K562 (cell line): ENCODE results near the gene PIK3CD. TPM values are rescaled to one million over a fixed set of nuclear protein-coding genes. Genes with fewer than 3 reads are reported as not detected.

ENCODE experiments used
- ATAC-seq: fragments of 200-7000 bp; cut with Tn5 transposase; 3 replicates; pipeline ENCODE4 v1.9.1; 2020; ENCODE audit warnings: moderate library complexity
- BruUV-seq: library from RNA; stranded (reverse); fragments of 400-500 nt; replicated peaks from 2 replicates; lab custom pipeline; 2021; lab: Mats Ljungman, UMichigan
- CTCF ChIA-PET: fragments of 300-600 bp; formaldehyde crosslinking; extraction: SDS; loops from one replicate; lab custom pipeline; 2021; ENCODE audit warnings: low intra/inter-chr PET ratio; lab: Yijun Ruan, JAX
- POLR2A ChIA-PET: fragments of 300-600, 350-650 bp; sonication (Branson Sonifier 250); formaldehyde crosslinking; extraction: SDS; loops from one replicate; lab custom pipeline; 2021; ENCODE audit warnings: antibody characterized with exemption, inconsistent platforms; lab: Yijun Ruan, JAX
- DNase-seq, 4 experiments: peaks; one replicate each; pipeline versions ENCODE4 v3.0.0 to v3.0.0-alpha.2; 2011 to 2018; ENCODE audit warnings: low spot score in 3 of 4, mixed read lengths in 3 of 4; ENCODE audit errors: extremely low read depth in 1 of 4
- FAIRE-seq: peaks from 2 replicates; lab custom pipeline; 2011; peaks lifted over from hg19 to GRCh38; lab: Jason Lieb, UNC
- H2AFZ ChIP-seq: 2 replicates; pipeline ENCODE4 v1.6.0; 2011; ENCODE audit warnings: low read depth, low read length, control low read depth, inconsistent platforms
- H3K27ac ChIP-seq: fragments of 200-600 bp; 3 replicates; pipeline ENCODE4 v1.8.0; 2011; ENCODE audit warnings: low read depth, mild to moderate bottlenecking, control low read depth, inconsistent platforms, low read length, moderate library complexity, mixed read lengths; ENCODE audit errors: extremely low read depth
- H3K27me3 ChIP-seq, 2 experiments: fragments of 300-600 bp in 1 of 2; 2 replicates in 1 of 2; 3 replicates in 1 of 2; pipeline versions ENCODE4 v1.6.0 to v1.8.0; 2011; ENCODE audit warnings: inconsistent platforms in 2 of 2, low read length in 2 of 2, mild to moderate bottlenecking in 1 of 2, mixed read lengths in 1 of 2, moderate library complexity in 1 of 2; ENCODE audit not compliant: control insufficient read depth in 2 of 2, insufficient read depth in 2 of 2
- H3K36me3 ChIP-seq: fragments of 300-600 bp; 3 replicates; pipeline ENCODE4 v1.8.0; 2011; ENCODE audit warnings: mild to moderate bottlenecking, low read length, inconsistent platforms; ENCODE audit not compliant: control insufficient read depth, insufficient read depth
- H3K4me1 ChIP-seq, 2 experiments: fragments of 200-600 bp in 1 of 2; replicated peaks in 1 of 2; 2 replicates in 1 of 2; 3 replicates in 1 of 2; pipeline versions ENCODE4 v1.5.1 to v1.8.0; 2011; ENCODE audit warnings: inconsistent platforms in 2 of 2, low read length in 2 of 2, mild to moderate bottlenecking in 1 of 2, mixed read lengths in 1 of 2, moderate library complexity in 1 of 2; ENCODE audit not compliant: control insufficient read depth in 2 of 2, insufficient read depth in 2 of 2
- H3K4me2 ChIP-seq: 2 replicates; pipeline ENCODE4 v1.6.1; 2011; ENCODE audit warnings: low read length, control low read depth, inconsistent platforms, mixed read lengths; ENCODE audit not compliant: insufficient read depth
- H3K4me3 ChIP-seq: fragments of 200-600 bp; sonication (generic), shearing (Covaris generic); 2 replicates; pipeline ENCODE4 v1.5.1; 2016; ENCODE audit warnings: control low read depth, inconsistent platforms
- H3K79me2 ChIP-seq: fragments of 200-600 bp; 3 replicates; pipeline ENCODE4 v1.8.0; 2011; ENCODE audit warnings: low read length, inconsistent platforms; ENCODE audit not compliant: control insufficient read depth, insufficient read depth
- H3K9ac ChIP-seq, 2 experiments: 2 replicates each; pipeline versions ENCODE4 v1.6.0 to v1.6.1; 2011; ENCODE audit warnings: low read depth in 2 of 2, low read length in 2 of 2, control low read depth in 1 of 2, inconsistent platforms in 1 of 2, mild to moderate bottlenecking in 1 of 2, mixed read lengths in 1 of 2; ENCODE audit not compliant: insufficient read depth in 1 of 2
- H3K9me1 ChIP-seq: one replicate; pipeline ENCODE4 v1.6.0; 2011; ENCODE audit warnings: inconsistent platforms, mild to moderate bottlenecking, low read length, moderate library complexity; ENCODE audit not compliant: control insufficient read depth, insufficient read depth
- H3K9me3 ChIP-seq: replicated peaks from 2 replicates; pipeline ENCODE4 v1.5.1; 2011; ENCODE audit warnings: low read depth, low read length, inconsistent platforms; ENCODE audit not compliant: control insufficient read depth, insufficient read depth
- H4K20me1 ChIP-seq: replicated peaks from 2 replicates; pipeline ENCODE4 v1.6.1; 2011; ENCODE audit warnings: low read length, inconsistent platforms, mixed read lengths; ENCODE audit not compliant: control insufficient read depth, insufficient read depth
- NFIX ChIP-seq: fragments of 250-450 bp; sonication (Bioruptor Pico); IDR thresholded peaks from 2 replicates; pipeline ENCODE4 v1.4.0; 2020; ENCODE audit warnings: low read depth, mild to moderate bottlenecking, moderate library complexity
- PTTG1 ChIP-seq: fragments of 450-650 bp; IDR thresholded peaks from 2 replicates; pipeline ENCODE4 v1.6.1; 2016; ENCODE audit warnings: low read depth, mild to moderate bottlenecking, missing genetic modification characterization, missing compliant biosample characterization
- ZNF121 ChIP-seq: sonication (generic); formaldehyde crosslinking; conservative IDR thresholded peaks from 2 replicates; pipeline ENCODE4 v1.8.0; 2022; ENCODE audit warnings: missing genetic modification reagents
- ZNF384 ChIP-seq: IDR thresholded peaks from 2 replicates; pipeline ENCODE4 v1.6.1; 2012; ENCODE audit warnings: low read depth, low read length, improper control_type of control experiment
- ZNF696 ChIP-seq: fragments of 250-450 bp; sonication (Bioruptor Pico); conservative IDR thresholded peaks from 2 replicates; pipeline ENCODE4 v1.4.0; 2020; ENCODE audit warnings: mild to moderate bottlenecking, moderate library complexity
- ZNF699 ChIP-seq: fragments of 250-450 bp; sonication (Bioruptor Pico); IDR thresholded peaks from 2 replicates; pipeline ENCODE4 v1.8.0; 2021; ENCODE audit warnings: mild to moderate bottlenecking, moderate library complexity; ENCODE audit not compliant: insufficient replicate concordance
- WGBS: fragments of 100-300 bp; shearing (Covaris generic); methylation state at CpG from one replicate; pipeline ENCODE4 v1.1.6; 2016; ENCODE audit warnings: low coverage, mixed read lengths; ENCODE audit not compliant: insufficient coverage; ENCODE audit errors: missing lambda C conversion rate; 5-methylcytosine and 5-hydroxymethylcytosine counted together
- in situ Hi-C: fragments of 300-500 bp; cut with MboI; formaldehyde crosslinking; loops from 4 replicates; pipeline ENCODE4 v1.15.0; 2018; ENCODE audit warnings: inconsistent platforms, mixed read lengths
- intact Hi-C: fragments of 100-400 bp; cut with micrococcal nuclease; formaldehyde crosslinking; loops from 2 replicates; pipeline ENCODE4 v1.14.2; 2022
- polyA plus RNA-seq, 8 experiments: library from polyadenylated mRNA; depleted of rRNA in 4 of 8; stranded (reverse) in 5 of 8; unstranded in 3 of 8; fragments of >200 nt; fragmentation: Nextera tagmentation in 2 of 8; fragmentation: Illumina TruSeq in 1 of 8; extraction: Ambion mirVana in 2 of 8; extraction: Trizol in 1 of 8; gene quantifications; 2 replicates each; pipeline versions ENCODE4 v1.2.1 to v1.2.3, GENCODE V29; 2011 to 2014; ENCODE audit warnings: inconsistent platforms in 1 of 8, missing spikeins in 1 of 8
- total RNA-seq, 7 experiments: library from RNA; depleted of rRNA in 6 of 7; stranded (reverse); fragments of >200 nt in 6 of 7; fragmentation: Illumina TruSeq in 2 of 7; extraction: Trizol in 2 of 7; gene quantifications; 2 replicates each; pipeline versions ENCODE4 v1.2.1 to v1.2.3, GENCODE V29; 2011 to 2021; ENCODE audit warnings: low replicate concordance in 1 of 7
- TF ChIP-seq, protein P1 (sequence below): fragments of 250-450 bp; sonication (Bioruptor Pico); IDR thresholded peaks from 2 replicates; pipeline ENCODE4 v1.5.0; 2021
- TF ChIP-seq, protein P2 (sequence below): fragments of 250-450 bp; sonication (Bioruptor Pico); IDR thresholded peaks from 2 replicates; pipeline ENCODE4 v1.8.0; 2022; ENCODE audit warnings: moderate library complexity, mild to moderate bottlenecking, inconsistent platforms
- TF ChIP-seq, protein P3 (sequence below): fragments of 200-800 bp; sonication (Bioruptor generic); IDR thresholded peaks from 2 replicates; pipeline ENCODE4 v1.6.1; 2017; ENCODE audit warnings: missing genetic modification characterization, missing compliant biosample characterization

PIK3CD gene
- total and polyA plus RNA-seq, 9 of the 15 experiments (the other 6 are each of a cell fraction or from before 2014, with no cell fraction given) = 1.8 to 20.8 (median 7.2) TPM

DNA sequence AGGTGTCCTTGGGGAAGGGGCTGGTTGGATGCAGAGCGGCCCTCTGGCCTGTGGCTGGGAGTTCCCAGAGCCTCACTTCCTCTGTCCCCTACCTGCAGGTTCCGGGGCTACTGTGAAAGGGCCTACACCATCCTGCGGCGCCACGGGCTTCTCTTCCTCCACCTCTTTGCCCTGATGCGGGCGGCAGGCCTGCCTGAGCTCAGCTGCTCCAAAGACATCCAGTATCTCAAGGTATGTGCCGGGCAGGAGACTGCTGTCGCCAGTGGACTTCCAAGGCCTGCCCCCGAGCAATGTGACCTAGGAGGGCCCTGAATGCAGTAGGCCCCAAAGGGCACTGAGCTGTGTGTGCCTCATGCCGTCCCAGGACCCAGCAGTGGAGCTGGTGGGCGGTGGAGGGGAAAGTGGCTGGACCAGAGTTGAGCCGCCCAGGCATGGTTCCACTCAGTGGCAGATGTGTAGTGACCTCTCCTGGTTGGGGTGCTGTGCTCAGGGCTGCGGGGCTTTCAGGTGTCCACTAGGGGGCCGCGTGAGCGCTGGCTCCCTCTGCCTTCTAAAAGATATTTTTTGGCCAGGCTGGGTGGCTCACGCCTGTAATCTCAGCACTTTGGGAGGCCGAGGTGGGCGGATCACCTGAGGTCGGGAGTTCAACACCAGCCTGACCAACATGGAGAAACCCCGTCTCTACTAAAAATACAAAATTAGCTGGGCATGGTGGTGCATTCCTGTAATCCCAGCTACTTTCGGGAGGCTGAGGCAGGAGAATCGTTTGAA lies 73.4 kb downstream of the PIK3CD start (continued):
- TF ChIP-seq, protein P1, sequence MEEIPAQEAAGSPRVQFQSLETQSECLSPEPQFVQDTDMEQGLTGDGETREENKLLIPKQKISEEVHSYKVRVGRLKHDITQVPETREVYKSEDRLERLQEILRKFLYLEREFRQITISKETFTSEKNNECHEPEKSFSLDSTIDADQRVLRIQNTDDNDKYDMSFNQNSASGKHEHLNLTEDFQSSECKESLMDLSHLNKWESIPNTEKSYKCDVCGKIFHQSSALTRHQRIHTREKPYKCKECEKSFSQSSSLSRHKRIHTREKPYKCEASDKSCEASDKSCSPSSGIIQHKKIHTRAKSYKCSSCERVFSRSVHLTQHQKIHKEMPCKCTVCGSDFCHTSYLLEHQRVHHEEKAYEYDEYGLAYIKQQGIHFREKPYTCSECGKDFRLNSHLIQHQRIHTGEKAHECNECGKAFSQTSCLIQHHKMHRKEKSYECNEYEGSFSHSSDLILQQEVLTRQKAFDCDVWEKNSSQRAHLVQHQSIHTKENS (CRISPR knock-in tag) = no peak
- TF ChIP-seq ZNF384 = peak; percentile 65; the same call in 1 of the 2 replicates

DNA sequence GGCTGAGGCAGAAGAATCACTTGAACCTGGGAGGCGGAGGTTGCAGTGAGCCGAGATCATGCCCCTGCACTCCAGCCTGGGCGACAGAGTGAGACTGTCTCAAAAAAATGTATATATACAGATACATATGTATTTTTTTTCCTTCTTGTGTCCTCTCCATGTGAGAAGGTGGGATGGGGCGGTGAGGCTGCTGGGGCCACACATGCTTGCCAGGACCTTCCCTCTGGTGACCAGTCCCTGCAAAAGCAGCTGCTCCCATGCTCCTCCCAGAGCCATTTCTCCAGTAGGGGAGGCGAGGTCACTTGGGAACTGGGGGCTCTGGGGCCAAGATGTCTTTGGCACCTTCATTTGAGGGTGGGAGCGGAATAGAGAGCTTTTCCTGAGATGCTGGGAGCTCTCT lies 74.9 kb downstream of the PIK3CD start:
- H3K4me3 ChIP-seq = no peak overlapping the region
- ChIA-PET POLR2A (interaction anchor here (0.6 to 1.1 kb wide), 4 partner anchors 8 to 139 kb away, joined by 3 to 4 read pairs (median 3); no protein-coding TSS in a partner anchor), CTCF (interaction anchor here (0.5 to 3.6 kb wide), 2 partner anchors 99 to 1065 kb away, joined by 3 to 66 read pairs; no protein-coding TSS in a partner anchor)
- intact Hi-C loops = no loop called here
- FAIRE-seq (no peak), DNase-seq (no peak), ATAC-seq (no peak)
- H3K4me2 ChIP-seq = no peak overlapping the region
- H3K4me1 ChIP-seq = peaks cover 3 to 35% of the 10 kb centered on the region in 2 experiments; a peak in 2 of 5 replicates
- no peaks in the 10 kb centered on the region for H3K27me3 ChIP-seq
- no TSS peak for BruUV-seq
- H3K9me3 ChIP-seq = no peaks in the 10 kb centered on the region
- H3K9me1 ChIP-seq = peaks cover 3% of the 10 kb centered on the region
- in situ Hi-C loops = no loop called here
- H3K9ac ChIP-seq = peak overlapping the region in 1 of 2 experiments; percentile 71; a peak in 1 of 4 replicates
- no peak overlapping the region for H3K27ac ChIP-seq
- H2AFZ ChIP-seq = no peak overlapping the region
- no peaks in the 10 kb centered on the region for H3K79me2 ChIP-seq
- no peaks in the 10 kb centered on the region for H4K20me1 ChIP-seq
- 81% methylated on average over 6 of the region's 6 CpGs for WGBS
- H3K36me3 ChIP-seq = peaks cover 73% of the 10 kb centered on the region; the same call in 2 of the 3 replicates
- no peak for TF ChIP-seq ZNF121 (CRISPR knock-in tag)
- TF ChIP-seq, protein P2, sequence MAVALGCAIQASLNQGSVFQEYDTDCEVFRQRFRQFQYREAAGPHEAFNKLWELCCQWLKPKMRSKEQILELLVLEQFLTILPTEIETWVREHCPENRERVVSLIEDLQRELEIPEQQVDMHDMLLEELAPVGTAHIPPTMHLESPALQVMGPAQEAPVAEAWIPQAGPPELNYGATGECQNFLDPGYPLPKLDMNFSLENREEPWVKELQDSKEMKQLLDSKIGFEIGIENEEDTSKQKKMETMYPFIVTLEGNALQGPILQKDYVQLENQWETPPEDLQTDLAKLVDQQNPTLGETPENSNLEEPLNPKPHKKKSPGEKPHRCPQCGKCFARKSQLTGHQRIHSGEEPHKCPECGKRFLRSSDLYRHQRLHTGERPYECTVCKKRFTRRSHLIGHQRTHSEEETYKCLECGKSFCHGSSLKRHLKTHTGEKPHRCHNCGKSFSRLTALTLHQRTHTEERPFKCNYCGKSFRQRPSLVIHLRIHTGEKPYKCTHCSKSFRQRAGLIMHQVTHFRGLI = no peak
- TF ChIP-seq ZNF696 = no peak
- no peak for TF ChIP-seq PTTG1
- no peak for TF ChIP-seq NFIX (CRISPR knock-in tag)
- no peak for TF ChIP-seq ZNF699
- TF ChIP-seq, protein P3, sequence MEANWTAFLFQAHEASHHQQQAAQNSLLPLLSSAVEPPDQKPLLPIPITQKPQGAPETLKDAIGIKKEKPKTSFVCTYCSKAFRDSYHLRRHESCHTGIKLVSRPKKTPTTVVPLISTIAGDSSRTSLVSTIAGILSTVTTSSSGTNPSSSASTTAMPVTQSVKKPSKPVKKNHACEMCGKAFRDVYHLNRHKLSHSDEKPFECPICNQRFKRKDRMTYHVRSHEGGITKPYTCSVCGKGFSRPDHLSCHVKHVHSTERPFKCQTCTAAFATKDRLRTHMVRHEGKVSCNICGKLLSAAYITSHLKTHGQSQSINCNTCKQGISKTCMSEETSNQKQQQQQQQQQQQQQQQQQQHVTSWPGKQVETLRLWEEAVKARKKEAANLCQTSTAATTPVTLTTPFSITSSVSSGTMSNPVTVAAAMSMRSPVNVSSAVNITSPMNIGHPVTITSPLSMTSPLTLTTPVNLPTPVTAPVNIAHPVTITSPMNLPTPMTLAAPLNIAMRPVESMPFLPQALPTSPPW = no peak
